HG03066 (cell line): ENCODE results near the gene CDC34.

Source experiments
- ATAC-seq: cut with Tn5 transposase; IDR thresholded peaks from one replicate; pipeline ENCODE4 v1.9.1; 2021; ENCODE audit warnings: low read depth; ENCODE audit not compliant: unreplicated experiment

CDC34 gene

GRCh38 chr19:518598-519231 is 12.8 kb upstream of the CDC34 start:
- no peak for ATAC-seq

- no peak for ATAC-seq
Observed at GRCh38 chr19:519449-519865, 12.1 kb upstream of the CDC34 start.

- no peak for ATAC-seq
Observed at GRCh38 chr19:522726-523125, 8.8 kb upstream of the CDC34 start.

DNA sequence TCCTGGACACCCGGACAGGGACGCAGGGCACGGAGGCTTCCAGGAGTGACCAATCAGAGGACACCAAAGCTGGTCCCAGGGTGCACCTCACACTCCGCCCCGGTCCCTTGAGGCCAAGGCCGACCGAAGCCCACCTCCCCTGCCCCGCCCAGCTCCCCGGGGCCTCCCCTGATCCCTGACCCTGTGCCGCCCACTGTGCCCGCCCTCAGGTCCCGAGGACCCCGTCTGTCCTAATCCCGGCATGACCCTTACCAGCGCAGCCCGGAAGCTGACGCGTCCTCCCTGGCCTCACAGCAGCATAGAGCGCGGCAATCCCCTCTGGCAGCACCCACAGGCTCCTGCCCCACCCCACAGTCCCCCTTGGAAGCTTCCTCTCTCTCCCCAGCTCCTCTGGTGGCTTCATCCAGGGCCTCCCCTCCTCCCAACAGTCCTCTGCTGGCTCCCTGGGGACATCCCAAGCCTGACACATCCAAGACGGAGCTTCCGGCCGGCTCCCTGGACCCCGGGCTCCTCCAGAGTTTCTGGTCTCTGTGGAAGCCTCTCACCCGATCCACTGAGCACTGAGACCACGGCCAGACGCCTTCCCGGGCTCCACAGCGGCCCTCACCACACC is 7.4 kb upstream of the CDC34 start:
- no peak for ATAC-seq

GRCh38 chr19:525029-525428 is 6.5 kb upstream of the CDC34 start:
- no peak for ATAC-seq

- ATAC-seq = no peak
Observed at GRCh38 chr19:525857-526419, 5.6 kb upstream of the CDC34 start.

GRCh38 chr19:530134-531008 is 1.2 kb upstream of the CDC34 start:
- ATAC-seq = no peak

- peak; percentile 65 for ATAC-seq
Observed at GRCh38 chr19:531009-531752, 379 bp upstream of the CDC34 start.

- no peak for ATAC-seq
Observed at GRCh38 chr19:532561-533363, 1.2 kb downstream of the CDC34 start.

GRCh38 chr19:533364-534058 is 2.0 kb downstream of the CDC34 start:
- ATAC-seq = no peak

GRCh38 chr19:534088-534487 is 2.5 kb downstream of the CDC34 start:
- no peak for ATAC-seq

- no peak for ATAC-seq
Observed at GRCh38 chr19:535017-535835, 3.7 kb downstream of the CDC34 start.

- ATAC-seq = no peak
Observed at GRCh38 chr19:536031-536880, 4.7 kb downstream of the CDC34 start.

GRCh38 chr19:536881-537404 is 5.4 kb downstream of the CDC34 start:
- no peak for ATAC-seq

GRCh38 chr19:538641-539428 is 7.3 kb downstream of the CDC34 start:
- no peak for ATAC-seq

DNA sequence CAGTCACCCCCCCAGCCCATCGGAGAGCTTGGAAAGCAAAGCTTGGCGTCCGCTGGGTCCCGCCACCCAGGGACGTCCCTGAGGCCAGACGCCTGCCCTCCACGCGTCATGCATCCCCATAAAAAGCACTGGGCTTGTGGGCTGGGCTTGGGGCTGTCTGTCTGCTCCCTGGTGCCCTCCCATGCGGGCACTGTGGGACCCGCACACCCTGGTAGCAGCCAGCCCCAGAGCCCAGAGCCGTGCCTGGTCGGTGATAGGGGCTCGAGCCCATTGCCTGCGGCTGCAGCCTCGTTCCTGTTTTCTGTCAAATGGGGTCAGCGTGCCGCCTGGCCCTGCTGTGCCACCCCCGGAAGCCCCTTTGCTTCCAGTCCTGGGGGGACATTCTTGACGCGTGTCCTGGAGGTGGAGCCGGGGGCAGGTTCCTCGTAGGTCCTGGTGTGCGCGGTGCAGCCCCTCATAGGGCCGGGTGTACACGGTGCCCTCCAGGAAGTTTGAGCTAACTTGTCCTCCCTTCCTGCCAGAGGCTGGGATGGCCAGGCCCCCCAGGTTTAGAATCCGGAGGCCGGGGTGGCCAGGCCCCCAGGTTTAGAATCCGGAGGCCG is 8.0 kb downstream of the CDC34 start:
- no peak for ATAC-seq
